ENCODE measurements around the gene SEMA3C.

Gene SEMA3C

GRCh38 chr7:80924090-80924489 lies 5.2 kb upstream of the SEMA3C start:
- peak; percentile 15 for DNase-seq

GRCh38 chr7:80923211-80923612 lies 4.4 kb upstream of the SEMA3C start:
- no peak for DNase-seq

GRCh38 chr7:80922253-80923049 lies 3.6 kb upstream of the SEMA3C start:
- no peak for DNase-seq

- DNase-seq: no peak
Observed at GRCh38 chr7:80921130-80921529, 2.3 kb upstream of the SEMA3C start.

GRCh38 chr7:80918399-80918798 lies 452 bp downstream of the SEMA3C start:
- DNase-seq: peak; percentile 72

- peak; percentile 46 for DNase-seq
Observed at GRCh38 chr7:80916770-80917741, 1.8 kb downstream of the SEMA3C start.

GRCh38 chr7:80910228-80910627 lies 8.6 kb downstream of the SEMA3C start:
- DNase-seq: no peak

- DNase-seq: no peak
Observed at GRCh38 chr7:80908360-80908797, 10.5 kb downstream of the SEMA3C start.

- DNase-seq: no peak
Observed at GRCh38 chr7:80907612-80908011, 11.2 kb downstream of the SEMA3C start.

GRCh38 chr7:80907141-80907601 lies 11.7 kb downstream of the SEMA3C start:
- no peak for DNase-seq

GRCh38 chr7:80905334-80905733 lies 13.5 kb downstream of the SEMA3C start:
- DNase-seq: no peak

- no peak for DNase-seq
Observed at GRCh38 chr7:80902716-80903308, 16.0 kb downstream of the SEMA3C start.

- DNase-seq: no peak
Observed at GRCh38 chr7:80902019-80902418, 16.8 kb downstream of the SEMA3C start.

GRCh38 chr7:80900583-80901576 lies 18.0 kb downstream of the SEMA3C start:
- DNase-seq: peak; percentile 47

- DNase-seq: no peak
Observed at GRCh38 chr7:80896906-80897598, 21.8 kb downstream of the SEMA3C start.

- no peak for DNase-seq
Observed at GRCh38 chr7:80895056-80895455, 23.8 kb downstream of the SEMA3C start.

GRCh38 chr7:80891259-80891544 lies 27.6 kb downstream of the SEMA3C start:
- DNase-seq: no peak

- no peak for DNase-seq
Observed at GRCh38 chr7:80890426-80891258, 28.2 kb downstream of the SEMA3C start.

- DNase-seq: no peak
Observed at GRCh38 chr7:80889525-80889924, 29.3 kb downstream of the SEMA3C start.

GRCh38 chr7:80885757-80886156 lies 33.1 kb downstream of the SEMA3C start:
- peak; percentile 36 for DNase-seq
